ENCODE results near the gene ORC1. TPM values are rescaled to one million over a fixed set of nuclear protein-coding genes. Genes with fewer than 3 reads are reported as not detected.

ORC1 gene
- total and polyA plus RNA-seq, 2 of the 8 experiments (the other 6 are each of a cell fraction or from before 2014, with no cell fraction given), result 36.9 to 49.0 TPM

DNA sequence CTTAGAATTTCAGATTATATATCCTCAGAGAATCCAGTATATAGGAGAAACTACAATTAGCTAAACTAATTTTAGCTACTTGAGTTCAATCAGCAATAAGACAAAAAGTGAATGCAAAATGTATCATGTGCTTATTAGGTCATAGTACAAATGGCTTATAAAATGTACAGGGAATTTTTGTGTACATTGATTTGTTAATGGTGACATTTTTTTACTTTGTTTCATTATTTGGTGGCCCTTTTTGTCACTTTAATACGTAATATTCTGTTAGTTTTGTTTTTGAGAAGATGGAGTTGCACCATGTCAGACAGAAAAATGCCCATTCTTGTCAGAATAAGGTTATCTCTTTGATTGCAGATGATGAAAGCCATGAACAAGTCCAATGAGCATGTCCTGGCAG is 71.8 kb downstream of the ORC1 start:
- Histone ChIP-seq H3K23ac (ENCODE audit: insufficient read length) (no peak overlapping the region), H3K4me3 (ENCODE audit: extremely low read depth in 1 of 4, insufficient read depth in 2 of 4, low read depth in 3 of 4, low read length in 4 of 4) (no peak overlapping the region), H3K36me3 (ENCODE audit: control insufficient read depth in 2 of 4, insufficient read depth in 4 of 4, low read length in 3 of 4) (peaks cover 0 to 4% (median 0%) of the 10 kb centered on the region in 4 experiments; a peak in 1 of 8 replicates), H2BK120ac (replicated peaks; ENCODE audit: low read depth, low read length) (no peak overlapping the region), H4K8ac (ENCODE audit: extremely low read depth, insufficient read depth, low read length) (no peak overlapping the region), H3K4me2 (ENCODE audit: insufficient read depth in 1 of 2, low read depth in 2 of 2, low read length in 2 of 2) (no peak overlapping the region), H3K4ac (replicated peaks; ENCODE audit: insufficient read length, low read depth, low read length) (no peak overlapping the region), H4K5ac (ENCODE audit: insufficient read length, low read depth, low read length) (no peak overlapping the region), H2BK12ac (ENCODE audit: low read depth, low read length) (no peak overlapping the region), H3K79me2 (ENCODE audit: control insufficient read depth in 1 of 2, insufficient read depth in 2 of 2, low read length in 2 of 2) (no peaks in the 10 kb centered on the region), H2AK5ac (ENCODE audit: low read depth, low read length) (no peak overlapping the region), H3K18ac (ENCODE audit: extremely low read depth, low read length) (no peak overlapping the region), H2BK20ac (ENCODE audit: low read length) (no peak overlapping the region), H3K23me2 (ENCODE audit: low read depth, low read length) (no peaks in the 10 kb centered on the region), H3K14ac (ENCODE audit: insufficient read length) (no peak overlapping the region), H2BK5ac (ENCODE audit: low read depth, low read length) (no peak overlapping the region), H4K91ac (replicated peaks; ENCODE audit: insufficient read length, low read length) (no peak overlapping the region), H3K27ac (ENCODE audit: low read depth, low read length) (no peak overlapping the region), H3K9me3 (ENCODE audit: insufficient read depth in 2 of 2, low read depth in 1 of 2, low read length in 1 of 2) (no peaks in the 10 kb centered on the region), H3K56ac (replicated peaks; ENCODE audit: insufficient read length, low read depth, low read length) (no peak overlapping the region), H2BK15ac (ENCODE audit: low read length) (no peak overlapping the region), H3K79me1 (ENCODE audit: low read depth, low read length) (no peaks in the 10 kb centered on the region), H3K9ac (replicated peaks in 1 of 4; ENCODE audit: extremely low read depth in 1 of 4, low read depth in 3 of 4, low read length in 3 of 4) (no peak overlapping the region), H3K4me1 (replicated peaks in 1 of 4; ENCODE audit: control insufficient read depth in 3 of 4, insufficient read depth in 4 of 4, low read length in 3 of 4) (no peaks in the 10 kb centered on the region; a peak in 1 of 7 replicates), H2AFZ (ENCODE audit: low read length) (no peak overlapping the region), H4K20me1 (replicated peaks in 1 of 2; ENCODE audit: control insufficient read depth in 1 of 2, insufficient read depth in 2 of 2, low read length in 2 of 2) (peaks cover 0 to 2% of the 10 kb centered on the region in 2 experiments), H3K27me3 (replicated peaks in 1 of 4; ENCODE audit: control insufficient read depth in 3 of 4, extremely low read depth in 1 of 4, insufficient read depth in 3 of 4, low read length in 3 of 4) (no peaks in the 10 kb centered on the region)
- CTCF ChIA-PET (ENCODE audit: partially characterized antibody), result interaction anchor here (1.0 kb wide), 1 partner anchor 16 kb away, joined by 3 read pairs; no protein-coding TSS in a partner anchor
- no peak for FAIRE-seq
- POLR2A ChIA-PET (ENCODE audit: partially characterized antibody), result no interaction called here
- WGBS, 2 experiments (ENCODE audit: extremely low coverage in 1 of 2, insufficient coverage in 1 of 2, insufficient read length in 1 of 2, insufficient replicate concordance in 2 of 2, low coverage in 1 of 2, low lambda C conversion rate in 2 of 2, missing lambda C conversion rate in 1 of 2), result 100% methylated on average over 1 of the region's 1 CpG; no CpG with 5 or more reads in 1 of the 2 experiments
- no peak for DNase-seq (ENCODE audit: low read depth in 1 of 2, low spot score in 2 of 2)
- TF ChIP-seq TBP (IDR thresholded peaks at IDR 0.05; ENCODE audit: low read depth, low read length) (no peak), RAD21 (IDR thresholded peaks at IDR 0.05 in 1 of 2, conservative IDR thresholded peaks at IDR 0.05 in 1 of 2; ENCODE audit: low read depth in 2 of 2, low read length in 2 of 2) (no peak), GABPA (IDR thresholded peaks at IDR 0.05; ENCODE audit: borderline replicate concordance, insufficient read depth, low read length) (no peak), NANOG (IDR thresholded peaks at IDR 0.05; ENCODE audit: insufficient read depth, low read depth, low read length, poor library complexity, severe bottlenecking) (no peak), MAX (IDR thresholded peaks at IDR 0.05) (no peak), HDAC2 (IDR thresholded peaks at IDR 0.05; ENCODE audit: borderline replicate concordance in 1 of 2, low read depth in 2 of 2, low read length in 2 of 2) (no peak), JUN (IDR thresholded peaks at IDR 0.05; ENCODE audit: low read depth, low read length) (no peak), BCL11A (IDR thresholded peaks at IDR 0.05; ENCODE audit: low read depth in 2 of 2, low read length in 2 of 2) (no peak), SP2 (IDR thresholded peaks at IDR 0.05; ENCODE audit: low read length) (no peak), SIRT6 (IDR thresholded peaks at IDR 0.05; ENCODE audit: low read length) (no peak)
- TF ChIP-seq, protein P1, sequence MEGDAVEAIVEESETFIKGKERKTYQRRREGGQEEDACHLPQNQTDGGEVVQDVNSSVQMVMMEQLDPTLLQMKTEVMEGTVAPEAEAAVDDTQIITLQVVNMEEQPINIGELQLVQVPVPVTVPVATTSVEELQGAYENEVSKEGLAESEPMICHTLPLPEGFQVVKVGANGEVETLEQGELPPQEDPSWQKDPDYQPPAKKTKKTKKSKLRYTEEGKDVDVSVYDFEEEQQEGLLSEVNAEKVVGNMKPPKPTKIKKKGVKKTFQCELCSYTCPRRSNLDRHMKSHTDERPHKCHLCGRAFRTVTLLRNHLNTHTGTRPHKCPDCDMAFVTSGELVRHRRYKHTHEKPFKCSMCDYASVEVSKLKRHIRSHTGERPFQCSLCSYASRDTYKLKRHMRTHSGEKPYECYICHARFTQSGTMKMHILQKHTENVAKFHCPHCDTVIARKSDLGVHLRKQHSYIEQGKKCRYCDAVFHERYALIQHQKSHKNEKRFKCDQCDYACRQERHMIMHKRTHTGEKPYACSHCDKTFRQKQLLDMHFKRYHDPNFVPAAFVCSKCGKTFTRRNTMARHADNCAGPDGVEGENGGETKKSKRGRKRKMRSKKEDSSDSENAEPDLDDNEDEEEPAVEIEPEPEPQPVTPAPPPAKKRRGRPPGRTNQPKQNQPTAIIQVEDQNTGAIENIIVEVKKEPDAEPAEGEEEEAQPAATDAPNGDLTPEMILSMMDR (IDR thresholded peaks at IDR 0.05; ENCODE audit: control extremely low read depth in 1 of 3, insufficient read depth in 1 of 3, low read depth in 1 of 3, low read length in 3 of 3), result no peak
